Measurements from ENCODE around the gene CFAP54. TPM values are rescaled to one million over a fixed set of nuclear protein-coding genes. Genes with fewer than 3 reads are reported as not detected.

The CFAP54 gene
- polyA plus RNA-seq, 2 of the 4 experiments (the other 2 are of a cell fraction) = 0.70 to 1.2 TPM

GRCh38 chr12:96812153-96812552, 322.8 kb downstream of the CFAP54 start:
- CTCF ChIA-PET = no interaction called here
- H3K4me3 ChIP-seq = no peak overlapping the region
- H3K9me3 ChIP-seq = no peaks in the 10 kb centered on the region
- no peak for DNase-seq (ENCODE audit: low read depth in 1 of 2, low spot score in 1 of 2)
- WGBS (ENCODE audit: missing lambda C conversion rate) = 34% methylated on average over 2 of the region's 2 CpGs
- POLR2A ChIA-PET = no interaction called here
- peaks cover 18% of the 10 kb centered on the region for H3K4me1 ChIP-seq
- H3K27ac ChIP-seq = peak overlapping the region in 1 of 2 experiments; percentile 11; a peak in 1 of 6 replicates
- FAIRE-seq = no peak
- no peak for ATAC-seq
- H3K4me2 ChIP-seq = no peak overlapping the region
- no peak for TF ChIP-seq FOSB (CRISPR knock-in tag; IDR thresholded peaks at IDR 0.05)
- TF ChIP-seq FOSL2 (IDR thresholded peaks at IDR 0.05) = no peak
- no peak for TF ChIP-seq FOSL2 (CRISPR knock-in tag; IDR thresholded peaks at IDR 0.05)
- no peak for TF ChIP-seq REST (IDR thresholded peaks at IDR 0.05)
- no peak for TF ChIP-seq PHF8 (IDR thresholded peaks at IDR 0.05; ENCODE audit: borderline replicate concordance, low read depth)
- no peak for TF ChIP-seq POLR2A (IDR thresholded peaks at IDR 0.05; ENCODE audit: low read length)
- TF ChIP-seq ZC3H11A (IDR thresholded peaks at IDR 0.05) = no peak
- no peak for TF ChIP-seq BCL3 (IDR thresholded peaks at IDR 0.05)
- TF ChIP-seq BHLHE40 (IDR thresholded peaks at IDR 0.05; ENCODE audit: low read depth, low read length) = no peak
- no peak for TF ChIP-seq GATA3 (IDR thresholded peaks at IDR 0.05; ENCODE audit: borderline replicate concordance)
- no peak for TF ChIP-seq RFX5 (IDR thresholded peaks at IDR 0.05)
- TF ChIP-seq MYC (IDR thresholded peaks at IDR 0.05; ENCODE audit: borderline replicate concordance, low read length) = no peak
- no peak for TF ChIP-seq POLR2AphosphoS2 (conservative IDR thresholded peaks at IDR 0.05; ENCODE audit: low read length)
- no peak for TF ChIP-seq RCOR1 (IDR thresholded peaks at IDR 0.05; ENCODE audit: low read depth, low read length)
- TF ChIP-seq USF2 (IDR thresholded peaks at IDR 0.05) = no peak
- no peak for TF ChIP-seq TP53 (CRISPR knock-in tag; IDR thresholded peaks at IDR 0.05)
- no peak for TF ChIP-seq E2F6 (IDR thresholded peaks at IDR 0.05; ENCODE audit: borderline replicate concordance, low read depth)
- no peak for TF ChIP-seq MAX (IDR thresholded peaks at IDR 0.05)

GRCh38 chr12:96814200-96814599, 324.8 kb downstream of the CFAP54 start:
- ChIA-PET POLR2A (no interaction called here), CTCF (no interaction called here)
- no peak for TF ChIP-seq E2F6 (IDR thresholded peaks at IDR 0.05; ENCODE audit: borderline replicate concordance, low read depth)
- no peak for TF ChIP-seq HES2 (IDR thresholded peaks at IDR 0.05)
- TF ChIP-seq NFE2L2 (conservative IDR thresholded peaks at IDR 0.05; ENCODE audit: low read length) = no peak
- TF ChIP-seq FOSL2 (IDR thresholded peaks at IDR 0.05) = no peak
- peak; percentile 51; the same call in 1 of the 2 replicates for TF ChIP-seq FOSL2 (CRISPR knock-in tag; IDR thresholded peaks at IDR 0.05)
- H3K9me3 ChIP-seq = no peaks in the 10 kb centered on the region
- H3K4me1 ChIP-seq = peaks cover 18% of the 10 kb centered on the region
- WGBS (ENCODE audit: missing lambda C conversion rate) = 55% methylated on average over 2 of the region's 2 CpGs
- no peak overlapping the region for H3K4me3 ChIP-seq
- DNase-seq (ENCODE audit: low read depth in 1 of 2, low spot score in 1 of 2) = no peak
- FAIRE-seq = no peak
- no peak overlapping the region for H3K27ac ChIP-seq
- ATAC-seq = no peak
- H3K4me2 ChIP-seq = no peak overlapping the region
